Loucy (cell line): ENCODE results near the gene GASK1A.
"Not testable (repeated sequence)": the region's sequence is repeated elsewhere in the genome, so short reads cannot be mapped to it uniquely, and the experiment has no call there.

Experiments used
- EZH2phosphoT487 ChIP-seq: fragments of 200-600 bp; IDR thresholded peaks from 2 replicates; pipeline ENCODE4 v1.6.1; 2018; ENCODE audit warnings: antibody characterized with exemption, mild to moderate bottlenecking, moderate library complexity, borderline replicate concordance
- TF ChIP-seq, protein P1 (sequence below): fragments of 200-600 bp; sonication (generic); conservative IDR thresholded peaks from 2 replicates; pipeline ENCODE4 v1.5.1; 2014; ENCODE audit warnings: mild to moderate bottlenecking, antibody characterized with exemption, low read length

DNA sequence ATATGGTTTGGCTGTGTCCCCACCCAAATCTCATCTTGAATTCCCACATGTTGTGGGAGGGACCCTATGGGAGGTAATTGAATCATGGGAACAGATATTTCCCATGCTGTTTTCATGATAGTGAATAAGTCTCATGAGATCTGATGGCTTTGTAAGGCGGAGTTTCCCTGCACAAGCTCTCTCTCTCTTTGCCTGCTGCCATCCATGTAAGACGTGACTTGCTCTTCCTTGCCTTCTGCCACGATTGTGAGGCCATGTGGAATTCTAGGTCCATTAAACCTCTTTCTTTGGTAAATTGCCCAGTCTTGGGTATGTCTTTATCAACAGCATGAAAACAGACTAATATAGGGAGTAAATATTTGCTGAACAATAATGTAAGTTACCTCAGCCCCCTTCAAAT is 4.2 kb upstream of the GASK1A start:
- TF ChIP-seq, protein P1, sequence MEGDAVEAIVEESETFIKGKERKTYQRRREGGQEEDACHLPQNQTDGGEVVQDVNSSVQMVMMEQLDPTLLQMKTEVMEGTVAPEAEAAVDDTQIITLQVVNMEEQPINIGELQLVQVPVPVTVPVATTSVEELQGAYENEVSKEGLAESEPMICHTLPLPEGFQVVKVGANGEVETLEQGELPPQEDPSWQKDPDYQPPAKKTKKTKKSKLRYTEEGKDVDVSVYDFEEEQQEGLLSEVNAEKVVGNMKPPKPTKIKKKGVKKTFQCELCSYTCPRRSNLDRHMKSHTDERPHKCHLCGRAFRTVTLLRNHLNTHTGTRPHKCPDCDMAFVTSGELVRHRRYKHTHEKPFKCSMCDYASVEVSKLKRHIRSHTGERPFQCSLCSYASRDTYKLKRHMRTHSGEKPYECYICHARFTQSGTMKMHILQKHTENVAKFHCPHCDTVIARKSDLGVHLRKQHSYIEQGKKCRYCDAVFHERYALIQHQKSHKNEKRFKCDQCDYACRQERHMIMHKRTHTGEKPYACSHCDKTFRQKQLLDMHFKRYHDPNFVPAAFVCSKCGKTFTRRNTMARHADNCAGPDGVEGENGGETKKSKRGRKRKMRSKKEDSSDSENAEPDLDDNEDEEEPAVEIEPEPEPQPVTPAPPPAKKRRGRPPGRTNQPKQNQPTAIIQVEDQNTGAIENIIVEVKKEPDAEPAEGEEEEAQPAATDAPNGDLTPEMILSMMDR, result not testable (repeated sequence)
- TF ChIP-seq EZH2phosphoT487, result not testable (repeated sequence)
